PC-3 (cell line): Measurements from ENCODE around the gene SKAP1. TPM values are rescaled to one million over a fixed set of nuclear protein-coding genes. Genes with fewer than 3 reads are reported as not detected.

Experiments used
- ATAC-seq: fragments of 200-7000 bp; cut with Tn5 transposase; 2 replicates; pipeline ENCODE4 v1.9.1; 2020; ENCODE audit warnings: mild to moderate bottlenecking, moderate library complexity
- BruUV-seq: library from RNA; stranded (reverse); fragments of 400-500 nt; replicated peaks from 2 replicates; lab custom pipeline; 2021; lab: Mats Ljungman, UMichigan
- CTCF ChIA-PET: fragments of 300-600 bp; sonication (Branson Sonifier 250); formaldehyde crosslinking; loops from one replicate; lab custom pipeline; 2022; ENCODE audit warnings: antibody characterized with exemption; lab: Charles Lee
- POLR2A ChIA-PET: fragments of 300-600 bp; sonication (Branson Sonifier 250); formaldehyde crosslinking; loops from one replicate; lab custom pipeline; 2022; ENCODE audit warnings: antibody characterized with exemption; ENCODE audit not compliant: unreplicated experiment; lab: Charles Lee
- DNase-seq: peaks from one replicate; pipeline ENCODE4 v3.0.0-alpha.2; 2015
- H2AFZ ChIP-seq: fragments of 300-600 bp; sonication (generic); 2 replicates; pipeline ENCODE4 v1.6.0; 2016; ENCODE audit warnings: antibody characterized with exemption, low read length
- H3F3A ChIP-seq: fragments of 300-600 bp; sonication (generic); one replicate; pipeline ENCODE4 v1.6.0; 2017; ENCODE audit warnings: antibody characterized with exemption, low read length, control low read depth, mild to moderate bottlenecking; ENCODE audit not compliant: unreplicated experiment
- H3K27ac ChIP-seq: fragments of 300-600 bp; sonication (generic); 2 replicates; pipeline ENCODE4 v1.5.1; 2016; ENCODE audit warnings: mild to moderate bottlenecking, low read length
- H3K27me3 ChIP-seq: fragments of 300-600 bp; sonication (generic); 2 replicates; pipeline ENCODE4 v1.6.1; 2016; ENCODE audit warnings: low read length, mixed read lengths
- H3K36me3 ChIP-seq: fragments of 300-600 bp; sonication (generic); 2 replicates; pipeline ENCODE4 v1.6.1; 2016; ENCODE audit warnings: low read depth, mixed run types, low read length, mixed read lengths
- H3K4me1 ChIP-seq: fragments of 300-600 bp; sonication (generic); 2 replicates; pipeline ENCODE4 v1.5.1; 2016; ENCODE audit warnings: low read length; ENCODE audit not compliant: insufficient read depth
- H3K4me2 ChIP-seq: fragments of 300-600 bp; sonication (generic); 2 replicates; pipeline ENCODE4 v1.6.0; 2016; ENCODE audit warnings: low read length
- H3K4me3 ChIP-seq: fragments of 300-600 bp; sonication (generic); 2 replicates; pipeline ENCODE4 v1.5.1; 2016; ENCODE audit warnings: mild to moderate bottlenecking, low read length, mixed read lengths
- H3K79me2 ChIP-seq: fragments of 300-600 bp; sonication (generic); 2 replicates; pipeline ENCODE4 v1.6.1; 2017; ENCODE audit warnings: low read length, mixed read lengths
- H3K9ac ChIP-seq: fragments of 300-600 bp; sonication (generic); 2 replicates; pipeline ENCODE4 v1.6.0; 2016; ENCODE audit warnings: mild to moderate bottlenecking, low read length
- H3K9me2 ChIP-seq: fragments of 300-600 bp; sonication (generic); replicated peaks from 2 replicates; pipeline ENCODE4 v1.6.1; 2016; ENCODE audit warnings: mixed run types, low read length, mixed read lengths
- H3K9me3 ChIP-seq: fragments of 300-600 bp; sonication (generic); 2 replicates; pipeline ENCODE4 v1.6.1; 2016; ENCODE audit warnings: low read length, mixed read lengths
- H4K20me1 ChIP-seq: fragments of 300-600 bp; sonication (generic); 2 replicates; pipeline ENCODE4 v1.6.1; 2016; ENCODE audit warnings: low read length, mixed read lengths
- CTCF ChIP-seq: fragments of 300-600 bp; sonication (generic); conservative IDR thresholded peaks from 2 replicates; pipeline ENCODE4 v1.5.1; 2017; ENCODE audit warnings: antibody characterized with exemption, low read depth, mild to moderate bottlenecking, low read length
- EZH2 ChIP-seq: fragments of 300-600 bp; sonication (generic); IDR thresholded peaks from one replicate; pipeline ENCODE4 v1.6.1; 2017; ENCODE audit warnings: antibody characterized with exemption, mild to moderate bottlenecking, low read length; ENCODE audit not compliant: unreplicated experiment
- EZH2phosphoT487 ChIP-seq: fragments of 300-600 bp; sonication (generic); IDR thresholded peaks from 2 replicates; pipeline ENCODE4 v1.6.1; 2018; ENCODE audit warnings: mild to moderate bottlenecking, antibody characterized with exemption, low read length, borderline replicate concordance
- intact Hi-C: fragments of 100-400 bp; cut with micrococcal nuclease; formaldehyde crosslinking; loops from 2 replicates; pipeline ENCODE4 v1.9.0; 2023
- total RNA-seq: library from RNA; depleted of rRNA; stranded (reverse); fragments of >200 nt; gene quantifications from 2 replicates; pipeline ENCODE4 v1.2.3, GENCODE V29; 2014

The SKAP1 gene
- total RNA-seq, 1 experiment from 2014 or later, result not detected

- H3K4me1 ChIP-seq, result no peaks in the 10 kb centered on the region
- CTCF ChIA-PET, result no interaction called here
- peaks cover 65% of the 10 kb centered on the region for H3K27me3 ChIP-seq
Measured at GRCh38 chr17:48149787-48150463, 280.1 kb downstream of the SKAP1 start.

GRCh38 chr17:48148854-48149786, 280.9 kb downstream of the SKAP1 start:
- no peaks in the 10 kb centered on the region for H3K79me2 ChIP-seq
- no peaks in the 10 kb centered on the region for H4K20me1 ChIP-seq
- no peak overlapping the region for H3K4me2 ChIP-seq
- no peaks in the 10 kb centered on the region for H3K9me2 ChIP-seq
- no peak for ATAC-seq
- H3K4me1 ChIP-seq, result no peaks in the 10 kb centered on the region
- no peak overlapping the region for H2AFZ ChIP-seq
- no peaks in the 10 kb centered on the region for H3K36me3 ChIP-seq
- no peak overlapping the region for H3K4me3 ChIP-seq
- no TSS peak for BruUV-seq
- H3K27ac ChIP-seq, result no peak overlapping the region
- no peak overlapping the region for H3K9ac ChIP-seq
- no peak for DNase-seq
- H3F3A ChIP-seq, result no peaks in the 10 kb centered on the region
- intact Hi-C loops, result no loop called here
- ChIA-PET CTCF (interaction anchor here (0.5 kb wide), 1 partner anchor 451 kb away, joined by 8 read pairs; no protein-coding TSS in a partner anchor), POLR2A (no interaction called here)
- peaks cover 71% of the 10 kb centered on the region for H3K27me3 ChIP-seq
- no peak for TF ChIP-seq EZH2phosphoT487
- no peak for TF ChIP-seq CTCF
- no peak for TF ChIP-seq EZH2
- H3K9me3 ChIP-seq, result no peaks in the 10 kb centered on the region

More at GRCh38 chr17:48149787-48150463, 280.1 kb downstream of the SKAP1 start:
- intact Hi-C loops, result no loop called here
- Histone ChIP-seq H3K27ac (no peak overlapping the region), H3K4me2 (no peak overlapping the region), H4K20me1 (no peaks in the 10 kb centered on the region), H3F3A (no peaks in the 10 kb centered on the region), H3K4me3 (no peak overlapping the region), H3K9ac (no peak overlapping the region), H3K9me3 (no peaks in the 10 kb centered on the region), H3K79me2 (no peaks in the 10 kb centered on the region), H3K9me2 (no peaks in the 10 kb centered on the region), H2AFZ (no peak overlapping the region), H3K36me3 (no peaks in the 10 kb centered on the region)
- ATAC-seq (no peak), DNase-seq (no peak)
- TF ChIP-seq EZH2, result no peak
- TF ChIP-seq EZH2phosphoT487, result no peak
- no peak for TF ChIP-seq CTCF
- no TSS peak for BruUV-seq
- POLR2A ChIA-PET, result no interaction called here
